Measurements from ENCODE around the gene MAGOH.

The MAGOH gene

DNA sequence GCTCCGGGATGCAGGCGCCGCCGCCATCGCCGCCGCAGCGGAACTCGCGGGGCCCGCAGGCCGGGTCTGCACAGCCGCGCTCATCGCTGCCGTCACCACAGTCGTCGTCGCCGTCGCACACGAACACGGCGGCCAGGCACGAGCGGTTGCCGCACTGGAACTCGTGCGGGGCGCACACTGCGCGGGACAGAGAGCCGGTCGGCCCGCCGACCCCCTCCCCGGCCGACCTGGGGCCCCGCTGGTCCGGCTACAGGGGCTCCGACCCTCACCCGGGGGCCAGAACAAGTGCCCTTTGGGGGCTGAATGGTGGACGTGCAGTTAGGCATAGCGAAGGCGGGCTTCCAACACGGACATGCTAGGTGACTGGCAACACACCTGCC, 38.6 kb upstream of the MAGOH start:
- ATAC-seq = no peak
- TF ChIP-seq OSR1 (CRISPR knock-in tag; IDR thresholded peaks at IDR 0.05) = no peak

DNA sequence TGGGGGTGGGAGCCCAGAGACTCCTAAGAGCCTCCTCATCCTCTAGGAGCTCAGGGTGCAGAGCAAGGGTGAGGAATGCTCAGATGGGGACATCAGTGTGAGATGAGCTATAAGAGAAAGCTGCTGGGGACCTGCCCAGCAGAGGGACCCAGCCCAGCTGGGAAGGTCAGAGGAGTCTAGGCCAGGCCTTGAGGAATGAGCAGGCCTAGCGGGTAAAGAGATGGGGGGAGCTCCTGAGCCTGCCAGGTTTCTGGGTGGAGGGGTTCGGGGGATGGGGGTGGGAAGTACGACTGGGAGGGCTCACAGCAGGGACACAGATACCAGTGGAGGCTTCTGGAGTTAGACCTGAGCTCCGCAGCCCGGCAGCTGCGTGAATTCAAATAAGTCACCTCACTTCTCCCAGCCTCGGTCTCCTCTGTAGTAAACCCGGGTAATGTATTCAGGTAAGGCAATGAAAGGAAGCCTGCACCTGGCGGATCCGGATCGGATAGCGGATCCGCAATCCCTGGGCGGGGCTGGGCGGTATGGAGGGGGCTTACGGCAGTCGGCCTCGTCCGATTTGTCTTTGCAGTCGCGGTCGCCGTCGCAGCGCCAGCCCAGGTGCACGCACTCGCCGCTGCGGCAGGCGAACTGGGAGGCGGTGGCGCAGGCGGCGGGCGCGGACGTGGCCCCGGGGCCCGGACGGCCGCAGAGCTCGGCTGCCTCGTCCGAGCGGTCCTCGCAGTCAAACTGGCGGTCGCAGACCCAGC, 38.0 kb upstream of the MAGOH start:
- TF ChIP-seq PPARA (CRISPR knock-in tag; IDR thresholded peaks at IDR 0.05; ENCODE audit: borderline replicate concordance) = no peak
- no peak for TF ChIP-seq ZFP3 (CRISPR knock-in tag; IDR thresholded peaks at IDR 0.05)
- no peak for TF ChIP-seq SNAI2 (CRISPR knock-in tag; IDR thresholded peaks at IDR 0.05)
- TF ChIP-seq, protein P1, sequence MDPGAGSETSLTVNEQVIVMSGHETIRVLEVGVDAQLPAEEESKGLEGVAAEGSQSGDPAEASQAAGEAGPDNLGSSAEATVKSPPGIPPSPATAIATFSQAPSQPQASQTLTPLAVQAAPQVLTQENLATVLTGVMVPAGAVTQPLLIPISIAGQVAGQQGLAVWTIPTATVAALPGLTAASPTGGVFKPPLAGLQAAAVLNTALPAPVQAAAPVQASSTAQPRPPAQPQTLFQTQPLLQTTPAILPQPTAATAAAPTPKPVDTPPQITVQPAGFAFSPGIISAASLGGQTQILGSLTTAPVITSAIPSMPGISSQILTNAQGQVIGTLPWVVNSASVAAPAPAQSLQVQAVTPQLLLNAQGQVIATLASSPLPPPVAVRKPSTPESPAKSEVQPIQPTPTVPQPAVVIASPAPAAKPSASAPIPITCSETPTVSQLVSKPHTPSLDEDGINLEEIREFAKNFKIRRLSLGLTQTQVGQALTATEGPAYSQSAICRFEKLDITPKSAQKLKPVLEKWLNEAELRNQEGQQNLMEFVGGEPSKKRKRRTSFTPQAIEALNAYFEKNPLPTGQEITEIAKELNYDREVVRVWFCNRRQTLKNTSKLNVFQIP (CRISPR knock-in tag; IDR thresholded peaks at IDR 0.05; ENCODE audit: borderline replicate concordance, low read depth) = no peak
- no peak for TF ChIP-seq ZC3H10 (CRISPR knock-in tag; IDR thresholded peaks at IDR 0.05)
- TF ChIP-seq, protein P2, sequence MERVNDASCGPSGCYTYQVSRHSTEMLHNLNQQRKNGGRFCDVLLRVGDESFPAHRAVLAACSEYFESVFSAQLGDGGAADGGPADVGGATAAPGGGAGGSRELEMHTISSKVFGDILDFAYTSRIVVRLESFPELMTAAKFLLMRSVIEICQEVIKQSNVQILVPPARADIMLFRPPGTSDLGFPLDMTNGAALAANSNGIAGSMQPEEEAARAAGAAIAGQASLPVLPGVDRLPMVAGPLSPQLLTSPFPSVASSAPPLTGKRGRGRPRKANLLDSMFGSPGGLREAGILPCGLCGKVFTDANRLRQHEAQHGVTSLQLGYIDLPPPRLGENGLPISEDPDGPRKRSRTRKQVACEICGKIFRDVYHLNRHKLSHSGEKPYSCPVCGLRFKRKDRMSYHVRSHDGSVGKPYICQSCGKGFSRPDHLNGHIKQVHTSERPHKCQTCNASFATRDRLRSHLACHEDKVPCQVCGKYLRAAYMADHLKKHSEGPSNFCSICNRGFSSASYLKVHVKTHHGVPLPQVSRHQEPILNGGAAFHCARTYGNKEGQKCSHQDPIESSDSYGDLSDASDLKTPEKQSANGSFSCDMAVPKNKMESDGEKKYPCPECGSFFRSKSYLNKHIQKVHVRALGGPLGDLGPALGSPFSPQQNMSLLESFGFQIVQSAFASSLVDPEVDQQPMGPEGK (CRISPR knock-in tag; IDR thresholded peaks at IDR 0.05; ENCODE audit: borderline replicate concordance) = no peak
- ATAC-seq = no peak

DNA sequence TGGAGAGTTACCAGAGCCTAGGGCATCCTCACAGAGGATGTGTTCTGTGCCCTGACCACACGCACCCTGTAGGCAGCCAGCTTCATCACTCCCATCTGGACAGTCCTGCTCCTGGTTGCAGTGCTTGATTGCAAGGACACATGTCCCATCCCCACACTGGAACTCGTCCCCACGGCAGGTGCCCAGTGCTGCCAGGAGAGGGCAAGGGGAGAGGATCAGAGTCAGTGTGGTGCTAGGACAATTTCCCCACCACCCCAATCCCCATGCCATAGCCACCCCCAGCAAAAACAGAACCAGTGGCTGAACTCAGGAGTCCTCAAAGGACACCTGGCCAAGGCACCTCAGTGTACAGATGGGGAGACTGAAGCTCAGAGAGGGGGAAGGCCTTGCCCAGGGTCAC, 37.2 kb upstream of the MAGOH start:
- TF ChIP-seq ZFP3 (CRISPR knock-in tag; IDR thresholded peaks at IDR 0.05) = no peak
- TF ChIP-seq, protein P3, sequence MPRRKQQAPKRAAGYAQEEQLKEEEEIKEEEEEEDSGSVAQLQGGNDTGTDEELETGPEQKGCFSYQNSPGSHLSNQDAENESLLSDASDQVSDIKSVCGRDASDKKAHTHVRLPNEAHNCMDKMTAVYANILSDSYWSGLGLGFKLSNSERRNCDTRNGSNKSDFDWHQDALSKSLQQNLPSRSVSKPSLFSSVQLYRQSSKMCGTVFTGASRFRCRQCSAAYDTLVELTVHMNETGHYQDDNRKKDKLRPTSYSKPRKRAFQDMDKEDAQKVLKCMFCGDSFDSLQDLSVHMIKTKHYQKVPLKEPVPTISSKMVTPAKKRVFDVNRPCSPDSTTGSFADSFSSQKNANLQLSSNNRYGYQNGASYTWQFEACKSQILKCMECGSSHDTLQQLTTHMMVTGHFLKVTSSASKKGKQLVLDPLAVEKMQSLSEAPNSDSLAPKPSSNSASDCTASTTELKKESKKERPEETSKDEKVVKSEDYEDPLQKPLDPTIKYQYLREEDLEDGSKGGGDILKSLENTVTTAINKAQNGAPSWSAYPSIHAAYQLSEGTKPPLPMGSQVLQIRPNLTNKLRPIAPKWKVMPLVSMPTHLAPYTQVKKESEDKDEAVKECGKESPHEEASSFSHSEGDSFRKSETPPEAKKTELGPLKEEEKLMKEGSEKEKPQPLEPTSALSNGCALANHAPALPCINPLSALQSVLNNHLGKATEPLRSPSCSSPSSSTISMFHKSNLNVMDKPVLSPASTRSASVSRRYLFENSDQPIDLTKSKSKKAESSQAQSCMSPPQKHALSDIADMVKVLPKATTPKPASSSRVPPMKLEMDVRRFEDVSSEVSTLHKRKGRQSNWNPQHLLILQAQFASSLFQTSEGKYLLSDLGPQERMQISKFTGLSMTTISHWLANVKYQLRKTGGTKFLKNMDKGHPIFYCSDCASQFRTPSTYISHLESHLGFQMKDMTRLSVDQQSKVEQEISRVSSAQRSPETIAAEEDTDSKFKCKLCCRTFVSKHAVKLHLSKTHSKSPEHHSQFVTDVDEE (CRISPR knock-in tag; IDR thresholded peaks at IDR 0.05) = no peak
- TF ChIP-seq SNAI2 (CRISPR knock-in tag; IDR thresholded peaks at IDR 0.05) = no peak
- TF ChIP-seq, protein P4, sequence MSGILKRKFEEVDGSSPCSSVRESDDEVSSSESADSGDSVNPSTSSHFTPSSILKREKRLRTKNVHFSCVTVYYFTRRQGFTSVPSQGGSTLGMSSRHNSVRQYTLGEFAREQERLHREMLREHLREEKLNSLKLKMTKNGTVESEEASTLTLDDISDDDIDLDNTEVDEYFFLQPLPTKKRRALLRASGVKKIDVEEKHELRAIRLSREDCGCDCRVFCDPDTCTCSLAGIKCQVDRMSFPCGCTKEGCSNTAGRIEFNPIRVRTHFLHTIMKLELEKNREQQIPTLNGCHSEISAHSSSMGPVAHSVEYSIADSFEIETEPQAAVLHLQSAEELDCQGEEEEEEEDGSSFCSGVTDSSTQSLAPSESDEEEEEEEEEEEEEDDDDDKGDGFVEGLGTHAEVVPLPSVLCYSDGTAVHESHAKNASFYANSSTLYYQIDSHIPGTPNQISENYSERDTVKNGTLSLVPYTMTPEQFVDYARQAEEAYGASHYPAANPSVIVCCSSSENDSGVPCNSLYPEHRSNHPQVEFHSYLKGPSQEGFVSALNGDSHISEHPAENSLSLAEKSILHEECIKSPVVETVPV (CRISPR knock-in tag; IDR thresholded peaks at IDR 0.05) = no peak
- no peak for TF ChIP-seq ZC3H10 (CRISPR knock-in tag; IDR thresholded peaks at IDR 0.05)
- TF ChIP-seq ZNF70 (CRISPR knock-in tag; IDR thresholded peaks at IDR 0.05) = no peak
- no peak for TF ChIP-seq ZFP30 (CRISPR knock-in tag; IDR thresholded peaks at IDR 0.05)
- no peak for TF ChIP-seq TCF4 (CRISPR knock-in tag; IDR thresholded peaks at IDR 0.05; ENCODE audit: borderline replicate concordance)
- no peak for TF ChIP-seq RARB (CRISPR knock-in tag; IDR thresholded peaks at IDR 0.05)
- ATAC-seq = no peak

DNA sequence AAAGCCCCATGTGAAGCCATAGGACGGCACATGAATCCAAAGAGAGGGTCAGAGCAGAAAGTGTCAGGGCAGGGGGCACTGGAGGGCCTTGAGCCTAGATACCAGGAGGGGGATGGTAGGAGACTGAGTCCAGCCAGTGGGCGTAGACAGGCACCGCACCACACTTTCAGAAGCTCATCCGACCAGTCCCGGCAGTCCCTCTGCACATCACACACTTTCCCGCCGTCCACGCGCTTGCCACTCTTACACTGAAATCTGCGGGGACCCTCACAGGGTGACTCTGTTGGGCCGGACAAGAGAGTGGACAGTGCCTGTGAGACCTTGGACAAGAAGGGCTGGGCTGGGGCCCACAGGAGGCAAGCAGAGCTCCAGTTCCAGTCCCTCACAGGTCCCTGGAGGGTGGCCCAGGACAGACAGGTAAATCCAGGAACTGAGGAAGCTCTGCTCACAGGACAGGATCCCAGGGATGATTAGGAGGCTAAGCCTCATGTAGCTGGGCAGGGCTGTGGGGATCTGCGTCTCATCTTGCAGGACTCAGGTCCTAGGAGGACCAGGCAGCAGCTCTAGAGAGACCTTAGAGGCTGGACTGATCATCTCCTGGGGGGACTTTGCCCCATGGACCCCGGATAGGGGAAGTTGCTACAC, 36.3 kb upstream of the MAGOH start:
- ATAC-seq = no peak
- TF ChIP-seq ISL1 (CRISPR knock-in tag; IDR thresholded peaks at IDR 0.05) (no peak), ZNF565 (CRISPR knock-in tag; conservative IDR thresholded peaks at IDR 0.05; ENCODE audit: low read depth) (no peak)
- TF ChIP-seq, protein P5, sequence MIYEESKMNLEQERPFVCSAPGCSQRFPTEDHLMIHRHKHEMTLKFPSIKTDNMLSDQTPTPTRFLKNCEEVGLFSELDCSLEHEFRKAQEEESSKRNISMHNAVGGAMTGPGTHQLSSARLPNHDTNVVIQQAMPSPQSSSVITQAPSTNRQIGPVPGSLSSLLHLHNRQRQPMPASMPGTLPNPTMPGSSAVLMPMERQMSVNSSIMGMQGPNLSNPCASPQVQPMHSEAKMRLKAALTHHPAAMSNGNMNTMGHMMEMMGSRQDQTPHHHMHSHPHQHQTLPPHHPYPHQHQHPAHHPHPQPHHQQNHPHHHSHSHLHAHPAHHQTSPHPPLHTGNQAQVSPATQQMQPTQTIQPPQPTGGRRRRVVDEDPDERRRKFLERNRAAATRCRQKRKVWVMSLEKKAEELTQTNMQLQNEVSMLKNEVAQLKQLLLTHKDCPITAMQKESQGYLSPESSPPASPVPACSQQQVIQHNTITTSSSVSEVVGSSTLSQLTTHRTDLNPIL (CRISPR knock-in tag; IDR thresholded peaks at IDR 0.05; ENCODE audit: low read depth) = no peak
- TF ChIP-seq, protein P2 (CRISPR knock-in tag; IDR thresholded peaks at IDR 0.05; ENCODE audit: borderline replicate concordance) = no peak
